Measurements from ENCODE around the gene MID1. TPM values are rescaled to one million over a fixed set of nuclear protein-coding genes. Genes with fewer than 3 reads are reported as not detected.

MID1 gene
- total and polyA plus RNA-seq, 5 donors: 4.1 to 39.9 (median 21.0) TPM

DNA sequence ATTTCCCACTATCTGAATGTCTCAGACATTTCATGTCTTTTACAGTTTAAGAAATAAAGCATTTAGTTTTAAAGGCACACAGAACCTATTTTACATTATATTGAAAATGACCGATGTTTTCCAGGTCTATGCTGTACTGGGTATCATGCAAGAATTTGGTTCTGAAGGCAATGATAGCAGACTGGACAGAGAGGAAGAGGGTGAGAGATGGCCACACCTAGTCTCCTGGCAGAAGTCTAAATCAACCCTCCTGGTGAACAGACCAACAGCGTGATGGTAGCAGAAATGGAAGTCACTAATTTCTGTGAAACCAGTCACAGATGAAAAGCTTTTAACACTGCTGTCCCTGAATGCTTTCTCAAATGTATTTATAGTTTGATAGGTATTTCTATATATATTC is 41.9 kb downstream of the MID1 start:
- Histone ChIP-seq H3K4me3 (ENCODE audit: low read length) (no peak overlapping the region), H3K4me1 (ENCODE audit: control insufficient read depth, insufficient read depth, low read length) (peaks cover 2% of the 10 kb centered on the region), H3K9me3 (ENCODE audit: control insufficient read depth, low read length) (no peaks in the 10 kb centered on the region), H3K27ac (ENCODE audit: low read length) (no peak overlapping the region), H3K27me3 (ENCODE audit: control insufficient read depth, insufficient read depth) (no peaks in the 10 kb centered on the region)
- 50% methylated on average over 2 of the region's 2 CpGs for WGBS
- intact Hi-C loops (cut with DNase I): no loop called here
- DNase-seq (no peak), ATAC-seq (no peak)

DNA sequence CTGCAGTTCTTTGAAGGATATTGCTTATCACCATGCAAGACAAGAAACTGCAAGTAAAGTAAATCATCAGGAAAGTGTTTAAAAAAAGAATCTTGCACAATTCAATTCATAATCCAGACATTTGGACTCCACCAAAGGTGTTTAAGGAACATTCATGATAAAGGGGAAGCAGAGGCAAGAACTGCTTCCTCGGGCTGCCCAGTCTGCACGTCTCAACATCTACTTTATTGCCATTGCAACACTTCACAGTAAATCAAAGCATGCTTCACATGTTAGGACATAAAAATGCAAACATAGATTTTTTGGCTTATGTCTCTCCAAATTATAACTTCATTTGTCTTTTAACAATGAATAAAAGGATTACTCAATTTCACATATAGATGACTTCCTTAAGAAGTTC is 42.5 kb downstream of the MID1 start:
- Histone ChIP-seq H3K27me3 (ENCODE audit: control insufficient read depth, insufficient read depth) (no peaks in the 10 kb centered on the region), H3K4me3 (ENCODE audit: low read length) (no peak overlapping the region), H3K9me3 (ENCODE audit: control insufficient read depth, low read length) (no peaks in the 10 kb centered on the region), H3K4me1 (ENCODE audit: control insufficient read depth, insufficient read depth, low read length) (peaks cover 2% of the 10 kb centered on the region), H3K27ac (ENCODE audit: low read length) (no peak overlapping the region)
- intact Hi-C loops (cut with DNase I): no loop called here
- ATAC-seq (no peak), DNase-seq (no peak)
- WGBS: 35% methylated on average over 2 of the region's 2 CpGs

DNA sequence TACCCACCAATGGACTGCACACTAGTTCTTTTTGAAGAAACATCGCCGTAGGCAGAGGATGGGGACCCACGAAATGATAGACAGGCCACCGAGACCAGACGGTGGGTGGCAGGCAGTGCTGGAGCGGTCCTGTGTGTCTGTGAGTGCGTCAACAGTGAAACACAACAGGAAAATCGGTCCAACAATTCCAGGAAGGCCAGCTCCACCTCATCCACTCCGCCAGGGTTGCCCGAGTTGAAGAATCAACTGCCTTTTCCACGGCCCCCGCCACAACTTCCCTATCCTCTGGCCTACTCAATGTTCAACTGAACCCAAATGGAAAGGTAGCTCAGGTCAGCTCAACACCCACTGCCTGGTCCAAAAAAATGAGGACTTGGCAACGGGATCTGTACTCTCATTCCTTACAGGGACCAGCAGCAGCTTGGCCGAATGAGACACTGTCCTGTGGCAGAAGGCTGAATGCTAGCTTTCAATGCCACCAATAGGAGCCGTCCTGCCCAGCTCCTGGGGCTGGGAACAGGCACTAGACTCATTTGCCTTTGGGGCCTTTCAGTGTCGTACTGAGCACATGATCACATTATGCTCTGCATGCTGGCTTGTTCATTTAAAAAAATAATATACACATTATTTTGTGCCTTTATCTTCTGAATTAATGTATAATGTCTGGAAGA is 43.5 kb downstream of the MID1 start:
- intact Hi-C loops (cut with DNase I): no loop called here
- Histone ChIP-seq H3K4me1 (ENCODE audit: control insufficient read depth, insufficient read depth, low read length) (peaks cover 2% of the 10 kb centered on the region), H3K27ac (ENCODE audit: low read length) (peak overlapping the region; percentile 88), H3K9me3 (ENCODE audit: control insufficient read depth, low read length) (no peaks in the 10 kb centered on the region), H3K4me3 (ENCODE audit: low read length) (peak overlapping the region; percentile 40), H3K27me3 (ENCODE audit: control insufficient read depth, insufficient read depth) (no peaks in the 10 kb centered on the region)
- ATAC-seq: peak; percentile 52 to 81
- 61% methylated on average over 16 of the region's 16 CpGs for WGBS
- DNase-seq: peak; percentile 44 to 64 (median 50)

DNA sequence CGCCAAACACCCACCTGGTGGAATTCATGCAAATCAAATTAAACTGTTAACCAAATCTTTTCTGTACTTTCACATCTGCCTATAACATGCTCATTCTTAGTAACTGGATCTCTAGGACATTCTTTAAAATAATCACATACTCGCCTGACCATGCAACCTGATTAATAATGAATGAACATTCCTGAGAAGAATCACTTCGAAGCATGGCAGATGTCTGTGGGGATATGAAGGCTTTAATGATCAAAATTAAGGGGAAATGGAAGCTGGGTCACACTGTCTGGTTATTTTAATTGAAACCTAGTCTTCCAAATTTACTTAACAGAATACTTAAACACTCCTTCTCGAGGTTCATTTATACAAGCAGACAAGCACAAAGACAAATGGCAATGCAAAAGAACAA is 44.2 kb downstream of the MID1 start:
- Histone ChIP-seq H3K4me3 (ENCODE audit: low read length) (peak overlapping the region; percentile 40), H3K27ac (ENCODE audit: low read length) (peak overlapping the region; percentile 88), H3K27me3 (ENCODE audit: control insufficient read depth, insufficient read depth) (no peaks in the 10 kb centered on the region), H3K9me3 (ENCODE audit: control insufficient read depth, low read length) (no peaks in the 10 kb centered on the region), H3K4me1 (ENCODE audit: control insufficient read depth, insufficient read depth, low read length) (peaks cover 2% of the 10 kb centered on the region)
- DNase-seq (no peak), ATAC-seq (no peak)
- WGBS: 66% methylated on average over 4 of the region's 4 CpGs
- intact Hi-C loops (cut with DNase I): no loop called here

DNA sequence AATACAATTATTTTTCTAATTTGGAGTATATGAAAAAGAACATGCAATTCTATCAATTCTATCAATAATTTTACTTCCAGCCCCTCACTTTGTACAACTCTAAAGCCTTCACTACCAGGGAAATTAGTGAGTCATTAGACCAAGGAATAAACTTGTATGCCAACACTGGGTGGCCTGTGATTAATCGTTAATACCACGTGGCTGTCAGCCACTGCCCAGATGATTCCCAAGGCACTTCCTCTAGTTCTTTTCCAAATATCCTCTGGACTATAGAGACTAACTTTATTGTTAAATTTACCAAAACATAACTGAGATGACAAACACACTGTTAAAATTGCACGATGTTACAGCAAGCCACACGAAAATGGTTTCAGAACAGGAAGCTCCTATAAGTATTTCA is 45.7 kb downstream of the MID1 start:
- DNase-seq (peak in 1 of 3 donors; percentile 17), ATAC-seq (peak in 1 of 2 donors; percentile 41)
- Histone ChIP-seq H3K4me1 (ENCODE audit: control insufficient read depth, insufficient read depth, low read length) (peaks cover 2% of the 10 kb centered on the region), H3K4me3 (ENCODE audit: low read length) (no peak overlapping the region), H3K27ac (ENCODE audit: low read length) (no peak overlapping the region), H3K27me3 (ENCODE audit: control insufficient read depth, insufficient read depth) (no peaks in the 10 kb centered on the region), H3K9me3 (ENCODE audit: control insufficient read depth, low read length) (no peaks in the 10 kb centered on the region)
- intact Hi-C loops (cut with DNase I): no loop called here
- 49% methylated on average over 4 of the region's 4 CpGs for WGBS

DNA sequence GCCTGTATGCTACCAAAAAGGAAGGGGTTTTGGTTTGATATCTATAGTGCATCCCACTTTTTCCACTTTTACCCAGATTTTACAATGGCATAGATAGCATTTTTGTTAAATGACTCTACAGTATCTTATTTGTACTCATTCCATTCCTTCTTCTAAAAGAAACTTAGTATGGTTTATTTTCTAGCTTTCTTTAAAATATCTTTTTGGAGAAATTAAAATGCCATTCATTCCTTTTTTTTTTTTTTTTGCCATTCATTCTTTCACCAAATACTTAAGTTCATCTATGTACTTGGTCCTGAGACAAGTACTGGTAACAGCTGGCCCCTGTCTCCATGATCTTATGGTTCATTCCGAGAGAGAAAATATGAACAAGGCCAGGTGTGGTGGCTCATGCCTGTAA is 49.1 kb downstream of the MID1 start:
- no peak for ATAC-seq
- Histone ChIP-seq H3K4me3 (ENCODE audit: low read length) (no peak overlapping the region), H3K27ac (ENCODE audit: low read length) (no peak overlapping the region), H3K9me3 (ENCODE audit: control insufficient read depth, low read length) (no peaks in the 10 kb centered on the region), H3K27me3 (ENCODE audit: control insufficient read depth, insufficient read depth) (no peaks in the 10 kb centered on the region), H3K4me1 (ENCODE audit: control insufficient read depth, insufficient read depth, low read length) (peaks cover 2% of the 10 kb centered on the region)
- 81% methylated on average over 1 of the region's 1 CpG for WGBS
- intact Hi-C loops (cut with DNase I): no loop called here
- DNase-seq: no peak

DNA sequence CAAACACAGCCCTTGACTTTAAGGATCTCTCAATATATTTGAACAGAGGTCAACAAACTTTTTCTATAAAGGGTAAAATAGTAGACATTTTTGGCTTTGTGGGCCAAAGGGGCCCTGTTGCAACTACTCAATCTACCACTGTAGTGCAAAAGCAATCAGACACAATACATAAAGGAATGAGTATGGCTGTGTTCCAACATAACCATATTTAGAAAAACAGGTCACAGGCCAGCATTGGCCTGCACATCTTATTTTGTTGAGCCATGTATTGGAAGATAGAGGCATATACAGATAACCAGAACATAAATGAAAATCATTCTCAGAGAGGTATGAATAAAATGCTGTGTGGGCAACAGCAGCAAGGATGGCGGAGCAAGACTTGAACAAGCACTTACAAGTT is 49.8 kb downstream of the MID1 start:
- no peak for DNase-seq
- intact Hi-C loops (cut with DNase I): no loop called here
- 96% methylated on average over 1 of the region's 1 CpG for WGBS
- Histone ChIP-seq H3K27me3 (ENCODE audit: control insufficient read depth, insufficient read depth) (no peaks in the 10 kb centered on the region), H3K27ac (ENCODE audit: low read length) (no peak overlapping the region), H3K4me3 (ENCODE audit: low read length) (no peak overlapping the region), H3K4me1 (ENCODE audit: control insufficient read depth, insufficient read depth, low read length) (peaks cover 2% of the 10 kb centered on the region), H3K9me3 (ENCODE audit: control insufficient read depth, low read length) (no peaks in the 10 kb centered on the region)
- no peak for ATAC-seq

DNA sequence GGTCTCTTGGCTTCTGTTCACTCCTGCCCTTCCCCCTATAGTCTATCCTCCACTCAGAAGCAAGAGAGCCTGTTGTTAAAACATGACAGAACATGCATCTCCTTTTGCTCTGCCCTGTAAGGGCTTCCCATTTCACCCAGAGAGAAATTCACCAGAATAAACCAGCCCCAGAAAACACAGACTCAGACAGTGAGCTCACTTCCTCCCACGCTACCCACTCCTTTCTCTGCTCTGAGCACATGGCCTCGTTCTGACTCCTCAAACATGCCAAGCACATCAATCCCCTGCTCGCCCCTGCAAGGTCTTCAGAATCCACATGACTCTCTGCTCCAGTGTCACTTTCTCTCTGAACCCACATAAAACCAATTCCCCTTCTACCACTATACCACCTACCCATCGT is 50.4 kb downstream of the MID1 start:
- peaks cover 2% of the 10 kb centered on the region for H3K4me1 ChIP-seq (ENCODE audit: control insufficient read depth, insufficient read depth, low read length)
- no peak for DNase-seq
- H3K4me3 ChIP-seq (ENCODE audit: low read length): no peak overlapping the region
- no peak overlapping the region for H3K27ac ChIP-seq (ENCODE audit: low read length)
- ATAC-seq: peak in 1 of 2 donors; percentile 40
- no peaks in the 10 kb centered on the region for H3K27me3 ChIP-seq (ENCODE audit: control insufficient read depth, insufficient read depth)
- H3K9me3 ChIP-seq (ENCODE audit: control insufficient read depth, low read length): no peaks in the 10 kb centered on the region
- intact Hi-C loops (cut with DNase I): no loop called here
- 37% methylated on average over 4 of the region's 4 CpGs for WGBS

DNA sequence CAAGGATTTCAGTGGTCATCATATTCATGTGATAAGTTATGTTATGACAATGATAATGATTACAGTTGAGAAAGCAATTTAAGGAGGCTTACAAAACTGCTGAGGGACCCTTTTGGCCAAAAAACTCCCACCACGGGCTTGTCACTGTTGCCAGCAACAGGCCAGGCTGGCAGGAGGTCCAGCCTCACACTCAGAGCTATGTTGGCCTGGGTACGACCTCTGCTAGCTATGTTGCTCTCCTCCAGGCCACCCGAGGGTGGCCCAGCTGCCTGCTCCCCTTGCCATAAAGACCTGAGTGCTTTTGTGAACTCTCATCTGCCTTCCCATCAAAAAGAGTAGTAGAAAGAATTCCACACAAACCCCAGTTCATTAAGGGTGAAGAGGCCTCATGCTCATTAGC is 52.0 kb downstream of the MID1 start:
- ATAC-seq (peak in 1 of 2 donors; percentile 63), DNase-seq (peak in 1 of 3 donors; percentile 50)
- Histone ChIP-seq H3K27me3 (ENCODE audit: control insufficient read depth, insufficient read depth) (no peaks in the 10 kb centered on the region), H3K9me3 (ENCODE audit: control insufficient read depth, low read length) (no peaks in the 10 kb centered on the region), H3K4me3 (ENCODE audit: low read length) (no peak overlapping the region), H3K27ac (ENCODE audit: low read length) (no peak overlapping the region), H3K4me1 (ENCODE audit: control insufficient read depth, insufficient read depth, low read length) (peaks cover 2% of the 10 kb centered on the region)
- 39% methylated on average over 3 of the region's 3 CpGs for WGBS
- intact Hi-C loops (cut with DNase I): no loop called here

DNA sequence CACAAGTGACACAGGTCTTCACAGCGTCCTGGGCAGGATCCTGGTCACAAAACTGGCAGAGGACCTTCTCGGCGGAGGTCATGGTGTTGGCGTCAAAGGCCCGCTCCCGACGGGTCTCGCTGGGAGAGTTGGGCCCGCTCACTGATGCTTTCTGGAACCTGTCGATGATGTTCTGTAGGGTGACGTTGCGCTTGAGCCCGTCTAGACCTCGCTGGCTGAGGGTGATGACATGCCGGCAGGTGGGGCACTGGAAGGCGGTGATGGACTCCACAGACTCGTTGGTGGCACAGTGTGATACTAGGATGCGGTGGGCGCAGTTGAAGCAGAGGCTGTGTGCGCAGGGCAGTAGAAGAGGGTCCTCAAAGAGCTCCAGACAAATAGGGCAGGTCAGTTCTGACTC is 53.2 kb downstream of the MID1 start:
- H3K27ac ChIP-seq (ENCODE audit: low read length): no peak overlapping the region
- H3K27me3 ChIP-seq (ENCODE audit: control insufficient read depth, insufficient read depth): no peaks in the 10 kb centered on the region
- intact Hi-C loops (cut with DNase I): no loop called here
- ATAC-seq: no peak
- peaks cover 2% of the 10 kb centered on the region for H3K4me1 ChIP-seq (ENCODE audit: control insufficient read depth, insufficient read depth, low read length)
- 91% methylated on average over 20 of the region's 20 CpGs for WGBS
- no peaks in the 10 kb centered on the region for H3K9me3 ChIP-seq (ENCODE audit: control insufficient read depth, low read length)
- DNase-seq: no peak
- no peak overlapping the region for H3K4me3 ChIP-seq (ENCODE audit: low read length)

DNA sequence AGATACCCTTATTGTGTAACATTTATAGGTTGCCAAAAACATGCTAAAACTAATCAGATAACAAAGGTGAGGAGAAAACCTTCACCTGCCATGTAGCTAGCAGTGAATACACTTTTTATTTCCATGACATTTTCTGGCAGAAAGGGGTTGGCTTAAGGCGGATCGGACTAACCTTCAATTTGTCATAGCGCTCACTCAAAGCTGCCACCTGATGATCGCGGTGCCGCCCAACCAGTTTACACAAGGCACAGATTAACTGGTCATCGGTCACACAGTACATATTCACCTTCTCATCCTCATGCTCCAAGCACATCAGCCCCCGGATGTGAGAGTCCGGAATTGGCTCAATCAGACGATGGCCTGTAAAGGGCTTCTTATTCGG is 53.7 kb downstream of the MID1 start:
- intact Hi-C loops (cut with DNase I): no loop called here
- WGBS: 94% methylated on average over 11 of the region's 11 CpGs
- no peaks in the 10 kb centered on the region for H3K27me3 ChIP-seq (ENCODE audit: control insufficient read depth, insufficient read depth)

DNA sequence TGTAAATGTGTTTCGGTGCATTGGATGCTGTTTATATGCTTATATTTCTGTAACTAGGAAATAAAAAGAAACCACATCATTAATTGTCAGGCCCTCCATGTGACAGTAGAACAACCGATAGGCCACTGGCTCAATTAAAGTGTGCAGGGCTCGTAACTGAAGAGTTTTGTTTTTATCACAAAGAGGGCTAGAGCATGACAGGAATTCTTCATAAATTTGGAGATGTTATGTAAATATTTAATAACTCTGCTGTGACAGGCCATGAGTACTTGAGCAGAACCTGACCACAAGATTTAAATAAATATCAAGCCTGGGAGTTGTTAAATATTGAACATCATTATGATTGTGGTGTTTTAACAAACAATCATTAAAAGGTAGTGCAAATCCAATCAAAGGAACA is 55.9 kb downstream of the MID1 start:
- no peaks in the 10 kb centered on the region for H3K27me3 ChIP-seq (ENCODE audit: control insufficient read depth, insufficient read depth)
- DNase-seq (no peak), ATAC-seq (no peak)
- no peak overlapping the region for H3K27ac ChIP-seq (ENCODE audit: low read length)
- intact Hi-C loops (cut with DNase I): no loop called here
- peaks cover 2% of the 10 kb centered on the region for H3K4me1 ChIP-seq (ENCODE audit: control insufficient read depth, insufficient read depth, low read length)
- no peak overlapping the region for H3K4me3 ChIP-seq (ENCODE audit: low read length)
- H3K9me3 ChIP-seq (ENCODE audit: control insufficient read depth, low read length): no peaks in the 10 kb centered on the region
- WGBS: 59% methylated on average over 3 of the region's 3 CpGs

More for the DNA sequence above, 53.7 kb downstream of the MID1 start:
- Histone ChIP-seq H3K4me1 (ENCODE audit: control insufficient read depth, insufficient read depth, low read length) (peaks cover 2% of the 10 kb centered on the region), H3K4me3 (ENCODE audit: low read length) (no peak overlapping the region), H3K9me3 (ENCODE audit: control insufficient read depth, low read length) (no peaks in the 10 kb centered on the region), H3K27ac (ENCODE audit: low read length) (no peak overlapping the region)
- DNase-seq: no peak
- no peak for ATAC-seq
